Fibroblast of pulmonary artery (primary cell): ENCODE results near the gene SMYD3.

Source experiments
- DNase-seq: peaks from one replicate; pipeline ENCODE4 v3.0.0-alpha.2; 2010; ENCODE audit warnings: low read depth
- H3K4me3 ChIP-seq: replicated peaks from 2 replicates; pipeline ENCODE4 v1.5.1; 2011; ENCODE audit warnings: low read depth, mild to moderate bottlenecking, control low read depth, low read length, moderate library complexity
- TF ChIP-seq, protein P1 (sequence below): IDR thresholded peaks from 2 replicates; pipeline ENCODE4 v1.5.1; 2011; ENCODE audit warnings: mild to moderate bottlenecking, control low read depth, low read length, inconsistent platforms; ENCODE audit errors: missing control alignments

The SMYD3 gene

GRCh38 chr1:246425139-246425794, 81.8 kb downstream of the SMYD3 start:
- DNase-seq = no peak
- TF ChIP-seq, protein P1, sequence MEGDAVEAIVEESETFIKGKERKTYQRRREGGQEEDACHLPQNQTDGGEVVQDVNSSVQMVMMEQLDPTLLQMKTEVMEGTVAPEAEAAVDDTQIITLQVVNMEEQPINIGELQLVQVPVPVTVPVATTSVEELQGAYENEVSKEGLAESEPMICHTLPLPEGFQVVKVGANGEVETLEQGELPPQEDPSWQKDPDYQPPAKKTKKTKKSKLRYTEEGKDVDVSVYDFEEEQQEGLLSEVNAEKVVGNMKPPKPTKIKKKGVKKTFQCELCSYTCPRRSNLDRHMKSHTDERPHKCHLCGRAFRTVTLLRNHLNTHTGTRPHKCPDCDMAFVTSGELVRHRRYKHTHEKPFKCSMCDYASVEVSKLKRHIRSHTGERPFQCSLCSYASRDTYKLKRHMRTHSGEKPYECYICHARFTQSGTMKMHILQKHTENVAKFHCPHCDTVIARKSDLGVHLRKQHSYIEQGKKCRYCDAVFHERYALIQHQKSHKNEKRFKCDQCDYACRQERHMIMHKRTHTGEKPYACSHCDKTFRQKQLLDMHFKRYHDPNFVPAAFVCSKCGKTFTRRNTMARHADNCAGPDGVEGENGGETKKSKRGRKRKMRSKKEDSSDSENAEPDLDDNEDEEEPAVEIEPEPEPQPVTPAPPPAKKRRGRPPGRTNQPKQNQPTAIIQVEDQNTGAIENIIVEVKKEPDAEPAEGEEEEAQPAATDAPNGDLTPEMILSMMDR = no peak
- no peak overlapping the region for H3K4me3 ChIP-seq

- TF ChIP-seq, protein P1 = no peak
- no peak for DNase-seq
- no peak overlapping the region for H3K4me3 ChIP-seq
Measured at GRCh38 chr1:246420300-246420699, 86.8 kb downstream of the SMYD3 start.

DNA sequence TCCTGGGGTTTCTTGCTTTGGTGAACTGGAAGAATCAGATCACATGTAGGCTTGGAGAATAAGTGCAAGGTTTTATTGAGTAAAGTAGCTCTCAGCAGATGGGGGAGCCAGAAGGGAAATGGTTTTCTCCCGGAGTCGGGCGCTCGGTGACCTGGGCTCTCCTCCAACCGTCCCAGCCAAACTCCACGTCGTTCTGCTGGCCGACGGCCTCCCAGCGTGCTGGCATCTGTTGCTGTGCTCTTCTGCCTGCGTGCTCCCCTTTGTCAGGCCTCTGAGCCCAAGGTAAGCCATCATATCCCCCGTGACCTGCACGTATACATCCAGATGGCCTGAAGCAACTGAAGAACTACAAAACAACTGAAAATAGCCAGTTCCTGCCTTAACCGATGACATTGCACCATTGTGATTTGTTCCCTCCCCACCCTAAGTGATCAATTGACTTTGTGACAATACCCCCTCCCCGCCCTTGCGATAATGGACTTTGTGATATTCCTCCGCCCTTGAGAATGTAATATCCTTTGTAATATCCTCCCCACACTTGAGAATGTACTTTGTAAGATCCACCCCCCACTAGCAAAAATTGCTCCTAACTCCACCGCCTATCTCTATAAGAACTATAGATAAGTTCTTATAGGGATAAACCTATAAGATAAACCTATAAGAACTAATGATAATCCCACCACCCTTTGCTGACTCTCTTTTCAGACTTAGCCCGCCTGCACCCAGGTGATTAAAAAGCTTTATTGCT, 88.3 kb downstream of the SMYD3 start:
- no peak for DNase-seq
- H3K4me3 ChIP-seq = no peak overlapping the region
- TF ChIP-seq, protein P1 = no peak

GRCh38 chr1:246417813-246418564, 89.1 kb downstream of the SMYD3 start:
- TF ChIP-seq, protein P1 = no peak
- no peak for DNase-seq
- no peak overlapping the region for H3K4me3 ChIP-seq

GRCh38 chr1:246417152-246417812, 89.8 kb downstream of the SMYD3 start:
- DNase-seq = peak; percentile 59

GRCh38 chr1:246416261-246416660, 90.8 kb downstream of the SMYD3 start:
- DNase-seq = no peak
- TF ChIP-seq, protein P1 = no peak
- no peak overlapping the region for H3K4me3 ChIP-seq

More at GRCh38 chr1:246417152-246417812, 89.8 kb downstream of the SMYD3 start:
- TF ChIP-seq, protein P1 = no peak
- no peak overlapping the region for H3K4me3 ChIP-seq
